Activated T-cell treated with anti-CD3 and anti-CD28 coated beads for 1 hour (primary cell): ENCODE measurements around the gene MAPK8IP1.

Source experiments
- DNase-seq: peaks from one replicate; pipeline ENCODE4 v3.0.0-alpha.2; 2020; ENCODE audit warnings: low read depth

MAPK8IP1 gene

DNA sequence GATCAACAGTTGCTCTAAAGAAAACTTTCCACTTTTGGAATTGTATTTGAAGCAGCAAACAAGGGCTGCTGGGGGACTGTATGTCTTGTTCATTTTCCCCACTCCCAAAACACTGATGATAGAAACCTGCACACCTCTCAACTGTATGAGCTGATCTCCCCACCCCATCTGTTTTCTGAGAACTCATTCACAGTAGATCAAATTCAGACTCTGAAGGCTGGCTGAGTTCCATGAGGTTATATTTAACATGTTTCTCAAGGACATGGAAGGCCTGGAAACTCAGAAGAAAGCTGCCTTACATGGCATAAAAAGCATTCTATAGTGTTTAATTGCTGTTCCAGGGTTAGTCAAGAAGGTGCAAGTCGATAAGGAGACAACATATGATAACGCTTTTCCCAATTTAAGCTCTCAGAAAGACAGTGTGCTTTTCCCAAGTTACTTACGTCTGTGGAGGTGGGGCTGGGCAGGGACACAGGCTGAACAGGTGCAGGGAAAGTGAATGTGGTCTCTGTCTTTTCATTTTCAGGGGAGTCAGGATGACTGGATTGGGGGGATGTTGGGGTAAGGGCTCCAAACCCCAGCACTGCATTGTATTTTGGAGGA is 60.0 kb downstream of the MAPK8IP1 start:
- DNase-seq = no peak

DNA sequence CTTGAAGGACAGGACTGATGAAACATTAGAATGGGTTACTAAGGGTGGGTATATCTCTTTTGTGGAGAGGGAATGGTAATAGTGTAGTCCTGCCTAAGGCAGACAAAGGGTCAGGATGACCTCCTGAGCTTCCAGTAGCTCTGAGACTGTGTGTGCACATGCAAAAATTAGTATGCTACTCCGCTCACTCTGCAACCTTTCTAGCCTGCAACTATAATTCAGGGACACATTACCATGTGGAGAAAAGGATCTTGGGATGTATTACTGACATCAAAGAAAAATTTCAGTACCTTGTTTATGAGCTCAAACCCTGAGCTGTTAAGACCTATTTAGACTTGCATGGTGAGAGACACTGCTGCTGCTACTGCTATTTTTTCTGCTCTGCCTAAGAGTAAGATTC is 62.4 kb downstream of the MAPK8IP1 start:
- DNase-seq = no peak

DNA sequence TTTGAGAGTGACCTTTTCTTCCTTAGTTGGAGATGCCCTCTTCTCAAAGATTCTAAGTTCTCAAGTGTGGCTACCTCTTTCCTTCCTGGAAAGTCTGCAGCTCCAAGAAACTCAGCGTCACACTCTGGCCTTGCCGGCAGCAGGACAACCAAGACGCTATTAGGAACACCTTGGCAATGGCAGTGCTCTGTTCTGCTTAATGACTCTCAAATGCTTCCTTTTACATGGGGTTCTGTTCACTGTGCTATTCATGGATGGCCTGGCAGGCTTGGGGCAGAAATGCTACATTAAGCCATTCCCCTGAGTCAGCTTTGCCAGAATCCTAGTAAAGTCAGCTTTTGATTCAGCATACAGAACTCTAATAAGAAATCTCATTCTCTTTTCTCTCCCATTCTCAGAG is 62.9 kb downstream of the MAPK8IP1 start:
- no peak for DNase-seq

DNA sequence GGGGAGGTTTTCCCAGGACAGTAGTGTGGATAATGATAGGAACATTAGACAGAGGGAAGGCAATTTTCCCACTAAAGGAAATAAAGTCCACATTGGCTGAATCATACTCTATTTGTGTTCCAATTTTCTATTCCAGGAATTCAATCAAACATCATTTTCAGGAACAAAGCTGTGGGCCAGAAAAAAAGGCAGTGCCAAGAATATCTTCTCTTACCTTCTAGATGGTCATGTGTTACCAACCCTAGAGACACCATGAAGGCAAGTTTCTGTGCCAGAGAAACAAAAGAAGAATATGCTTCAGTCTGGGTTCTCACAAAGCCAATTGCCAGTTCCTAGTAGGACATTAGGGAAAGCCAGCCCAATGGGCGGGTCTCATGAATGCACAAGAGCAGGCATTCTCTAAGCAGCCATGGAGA is 64.5 kb downstream of the MAPK8IP1 start:
- no peak for DNase-seq
